Activated T-helper 1 cell treated with anti-CD3 and anti-CD28 coated beads, Interleukin-12 subunit alpha, Interleukin-12 subunit beta, Interleukin-2, Interleukin-4 antibody, amounts not matched to agents 30 ng/mL and 10 ng/mL and 1 ng/mL, durations not matched to agents 14 hours and 24 hours and 36 hours (primary cell): ENCODE data around the gene ALPK3. TPM values are rescaled to one million over a fixed set of nuclear protein-coding genes. Genes with fewer than 3 reads are reported as not detected.

Experiments used
- DNase-seq: peaks from one replicate; pipeline ENCODE4 v3.0.0; 2021; ENCODE audit warnings: low spot score
- H3K27ac Mint-ChIP-seq: one replicate; pipeline ENCODE4 v1.8.0; 2021; ENCODE audit warnings: mild to moderate bottlenecking, mixed read lengths
- H3K27me3 Mint-ChIP-seq: one replicate; pipeline ENCODE4 v1.8.0; 2022; ENCODE audit warnings: mild to moderate bottlenecking, moderate library complexity, mixed read lengths; ENCODE audit not compliant: insufficient read depth
- H3K36me3 Mint-ChIP-seq: one replicate; pipeline ENCODE4 v1.8.0; 2021; ENCODE audit warnings: low read depth, mixed read lengths
- H3K4me1 Mint-ChIP-seq: one replicate; pipeline ENCODE4 v1.8.0; 2021; ENCODE audit warnings: low read depth, mixed read lengths
- H3K4me3 Mint-ChIP-seq: one replicate; pipeline ENCODE4 v1.8.0; 2021; ENCODE audit warnings: mild to moderate bottlenecking, moderate library complexity, mixed read lengths
- H3K9me3 Mint-ChIP-seq: one replicate; pipeline ENCODE4 v1.8.0; 2021; ENCODE audit warnings: mixed read lengths
- intact Hi-C: fragments of 100-400 bp; cut with micrococcal nuclease; formaldehyde crosslinking; loops from one replicate; pipeline ENCODE4 v1.15.1; 2024
- total RNA-seq: library from RNA; stranded (reverse); gene quantifications from 2 replicates; pipeline ENCODE4 v1.2.3, GENCODE V29; 2022

Gene ALPK3
- total RNA-seq, 1 donor from 2014 or later = 0.10 TPM

- Mint-ChIP-seq H3K9me3 (no peaks in the 10 kb centered on the region), H3K4me3 (no peak overlapping the region), H3K36me3 (peaks cover 29% of the 10 kb centered on the region), H3K27me3 (no peaks in the 10 kb centered on the region), H3K27ac (no peak overlapping the region), H3K4me1 (peaks cover 11% of the 10 kb centered on the region)
- intact Hi-C loops = no loop called here
- no peak for DNase-seq
Measured at GRCh38 chr15:84789762-84790161, 27.4 kb upstream of the ALPK3 start.

- H3K4me1 Mint-ChIP-seq = peaks cover 11% of the 10 kb centered on the region
- no peak overlapping the region for H3K4me3 Mint-ChIP-seq
- no peak for DNase-seq
- peak overlapping the region; percentile 56 for H3K27ac Mint-ChIP-seq
- intact Hi-C loops = no loop called here
- H3K27me3 Mint-ChIP-seq = no peaks in the 10 kb centered on the region
- H3K36me3 Mint-ChIP-seq = peaks cover 27% of the 10 kb centered on the region
- no peaks in the 10 kb centered on the region for H3K9me3 Mint-ChIP-seq
Measured at GRCh38 chr15:84790676-84791075, 26.5 kb upstream of the ALPK3 start.

- H3K4me3 Mint-ChIP-seq = no peak overlapping the region
- H3K27ac Mint-ChIP-seq = no peak overlapping the region
- H3K4me1 Mint-ChIP-seq = peaks cover 11% of the 10 kb centered on the region
- intact Hi-C loops = no loop called here
- no peaks in the 10 kb centered on the region for H3K27me3 Mint-ChIP-seq
- H3K36me3 Mint-ChIP-seq = peaks cover 22% of the 10 kb centered on the region
- H3K9me3 Mint-ChIP-seq = no peaks in the 10 kb centered on the region
- no peak for DNase-seq
Measured at GRCh38 chr15:84791763-84792162, 25.4 kb upstream of the ALPK3 start.

GRCh38 chr15:84793431-84794161 lies 23.6 kb upstream of the ALPK3 start:
- peaks cover 6% of the 10 kb centered on the region for H3K4me1 Mint-ChIP-seq
- no peak overlapping the region for H3K4me3 Mint-ChIP-seq
- no peaks in the 10 kb centered on the region for H3K27me3 Mint-ChIP-seq
- DNase-seq = no peak
- H3K27ac Mint-ChIP-seq = no peak overlapping the region
- H3K36me3 Mint-ChIP-seq = peaks cover 31% of the 10 kb centered on the region
- H3K9me3 Mint-ChIP-seq = no peaks in the 10 kb centered on the region
- intact Hi-C loops = no loop called here

- no peak overlapping the region for H3K27ac Mint-ChIP-seq
- no peak for DNase-seq
- peaks cover 31% of the 10 kb centered on the region for H3K36me3 Mint-ChIP-seq
- no peaks in the 10 kb centered on the region for H3K27me3 Mint-ChIP-seq
- intact Hi-C loops = no loop called here
- H3K9me3 Mint-ChIP-seq = no peaks in the 10 kb centered on the region
- peaks cover 4% of the 10 kb centered on the region for H3K4me1 Mint-ChIP-seq
- no peak overlapping the region for H3K4me3 Mint-ChIP-seq
Measured at GRCh38 chr15:84794162-84794547, 23.0 kb upstream of the ALPK3 start.

GRCh38 chr15:84795186-84795585 lies 22.0 kb upstream of the ALPK3 start:
- no peaks in the 10 kb centered on the region for H3K27me3 Mint-ChIP-seq

GRCh38 chr15:84797212-84797611 lies 19.9 kb upstream of the ALPK3 start:
- DNase-seq = no peak
- intact Hi-C loops = no loop called here
- H3K36me3 Mint-ChIP-seq = peaks cover 27% of the 10 kb centered on the region

More at GRCh38 chr15:84795186-84795585, 22.0 kb upstream of the ALPK3 start:
- intact Hi-C loops = no loop called here
- H3K36me3 Mint-ChIP-seq = peaks cover 33% of the 10 kb centered on the region
- H3K9me3 Mint-ChIP-seq = no peaks in the 10 kb centered on the region
- H3K4me3 Mint-ChIP-seq = no peak overlapping the region
- DNase-seq = no peak
- no peak overlapping the region for H3K27ac Mint-ChIP-seq
- peaks cover 4% of the 10 kb centered on the region for H3K4me1 Mint-ChIP-seq

GRCh38 chr15:84797801-84798200 lies 19.4 kb upstream of the ALPK3 start:
- H3K9me3 Mint-ChIP-seq = no peaks in the 10 kb centered on the region
- no peak for DNase-seq
- intact Hi-C loops = no loop called here
- no peak overlapping the region for H3K4me3 Mint-ChIP-seq
- H3K27me3 Mint-ChIP-seq = no peaks in the 10 kb centered on the region
- H3K4me1 Mint-ChIP-seq = no peaks in the 10 kb centered on the region
- H3K36me3 Mint-ChIP-seq = peaks cover 31% of the 10 kb centered on the region
- H3K27ac Mint-ChIP-seq = no peak overlapping the region

More at GRCh38 chr15:84797212-84797611, 19.9 kb upstream of the ALPK3 start:
- Mint-ChIP-seq H3K4me1 (no peaks in the 10 kb centered on the region), H3K27ac (no peak overlapping the region), H3K9me3 (no peaks in the 10 kb centered on the region), H3K4me3 (no peak overlapping the region), H3K27me3 (no peaks in the 10 kb centered on the region)

GRCh38 chr15:84798436-84798946 lies 18.7 kb upstream of the ALPK3 start:
- Mint-ChIP-seq H3K4me3 (no peak overlapping the region), H3K36me3 (peaks cover 38% of the 10 kb centered on the region), H3K27me3 (no peaks in the 10 kb centered on the region), H3K27ac (no peak overlapping the region), H3K9me3 (no peaks in the 10 kb centered on the region), H3K4me1 (no peaks in the 10 kb centered on the region)
- DNase-seq = no peak
- intact Hi-C loops = no loop called here

- intact Hi-C loops = no loop called here
- H3K27ac Mint-ChIP-seq = no peak overlapping the region
- H3K4me1 Mint-ChIP-seq = no peaks in the 10 kb centered on the region
- H3K4me3 Mint-ChIP-seq = no peak overlapping the region
- H3K9me3 Mint-ChIP-seq = no peaks in the 10 kb centered on the region
- H3K27me3 Mint-ChIP-seq = no peaks in the 10 kb centered on the region
- H3K36me3 Mint-ChIP-seq = peaks cover 40% of the 10 kb centered on the region
- DNase-seq = no peak
Measured at GRCh38 chr15:84799511-84800187, 17.5 kb upstream of the ALPK3 start.

GRCh38 chr15:84800365-84800806 lies 16.8 kb upstream of the ALPK3 start:
- intact Hi-C loops = no loop called here
- H3K4me3 Mint-ChIP-seq = no peak overlapping the region

GRCh38 chr15:84804005-84804900 lies 12.9 kb upstream of the ALPK3 start:
- Mint-ChIP-seq H3K36me3 (peaks cover 31% of the 10 kb centered on the region), H3K27ac (no peak overlapping the region), H3K27me3 (no peaks in the 10 kb centered on the region), H3K4me3 (no peak overlapping the region), H3K9me3 (no peaks in the 10 kb centered on the region), H3K4me1 (no peaks in the 10 kb centered on the region)
- no peak for DNase-seq
- intact Hi-C loops = no loop called here

More at GRCh38 chr15:84800365-84800806, 16.8 kb upstream of the ALPK3 start:
- Mint-ChIP-seq H3K36me3 (peaks cover 42% of the 10 kb centered on the region), H3K27me3 (no peaks in the 10 kb centered on the region), H3K9me3 (no peaks in the 10 kb centered on the region), H3K4me1 (no peaks in the 10 kb centered on the region), H3K27ac (peak overlapping the region; percentile 48)
- no peak for DNase-seq
